DMS53 treated with DMSO at 0.1 percent for 48 hours (cell line): ENCODE results near the gene TDP2.
"Not testable (repeated sequence)": the region's sequence is repeated elsewhere in the genome, so short reads cannot be mapped to it uniquely, and the experiment has no call there.

Experiments used
- DNase-seq: peaks from one replicate; lab custom pipeline; 2025; ENCODE audit not compliant: unreplicated experiment; lab: John Stamatoyannopoulos, UW

TDP2 gene

GRCh38 chr6:24655215-24655614 is 11.5 kb downstream of the TDP2 start:
- DNase-seq, result no peak

- DNase-seq, result no peak
Observed at GRCh38 chr6:24650365-24650764, 16.3 kb downstream of the TDP2 start.

GRCh38 chr6:24649691-24650090 is 17.0 kb downstream of the TDP2 start:
- no peak for DNase-seq

- no peak for DNase-seq
Observed at GRCh38 chr6:24648276-24648675, 18.4 kb downstream of the TDP2 start.

- DNase-seq, result peak; percentile 28
Observed at GRCh38 chr6:24646771-24647170, 19.9 kb downstream of the TDP2 start.

GRCh38 chr6:24644377-24644776 is 22.3 kb downstream of the TDP2 start:
- no peak for DNase-seq

GRCh38 chr6:24643920-24644319 is 22.8 kb downstream of the TDP2 start:
- DNase-seq, result no peak

- DNase-seq, result no peak
Observed at GRCh38 chr6:24642061-24642460, 24.6 kb downstream of the TDP2 start.

- DNase-seq, result not testable (repeated sequence)
Observed at GRCh38 chr6:24640631-24641030, 26.1 kb downstream of the TDP2 start.

GRCh38 chr6:24640166-24640565 is 26.5 kb downstream of the TDP2 start:
- DNase-seq, result no peak

GRCh38 chr6:24636681-24637080 is 30.0 kb downstream of the TDP2 start:
- DNase-seq, result no peak

GRCh38 chr6:24632573-24632972 is 34.1 kb downstream of the TDP2 start:
- no peak for DNase-seq

GRCh38 chr6:24631671-24632070 is 35.0 kb downstream of the TDP2 start:
- DNase-seq, result no peak

- no peak for DNase-seq
Observed at GRCh38 chr6:24630856-24631505, 35.7 kb downstream of the TDP2 start.

- DNase-seq, result no peak
Observed at GRCh38 chr6:24621626-24622289, 44.9 kb downstream of the TDP2 start.

- DNase-seq, result no peak
Observed at GRCh38 chr6:24620637-24621036, 46.1 kb downstream of the TDP2 start.

- no peak for DNase-seq
Observed at GRCh38 chr6:24619661-24620060, 47.0 kb downstream of the TDP2 start.

GRCh38 chr6:24614648-24615047 is 52.1 kb downstream of the TDP2 start:
- no peak for DNase-seq

GRCh38 chr6:24614043-24614420 is 52.7 kb downstream of the TDP2 start:
- DNase-seq, result no peak

GRCh38 chr6:24613361-24614042 is 53.2 kb downstream of the TDP2 start:
- DNase-seq, result no peak

- no peak for DNase-seq
Observed at GRCh38 chr6:24610672-24611071, 56.0 kb downstream of the TDP2 start.
